ENCODE results near the gene TAF1.

TAF1 gene

GRCh38 chrX:71514367-71515037 is 148.3 kb downstream of the TAF1 start:
- DNase-seq: no peak

- no peak for DNase-seq
These were observed 148.9 kb downstream of the TAF1 start for GRCh38 chrX:71515038-71515396.
